ENCODE measurements around the gene ITGA6.
"Not testable (repeated sequence)": the region's sequence is repeated elsewhere in the genome, so short reads cannot be mapped to it uniquely, and the experiment has no call there.

Gene ITGA6

DNA sequence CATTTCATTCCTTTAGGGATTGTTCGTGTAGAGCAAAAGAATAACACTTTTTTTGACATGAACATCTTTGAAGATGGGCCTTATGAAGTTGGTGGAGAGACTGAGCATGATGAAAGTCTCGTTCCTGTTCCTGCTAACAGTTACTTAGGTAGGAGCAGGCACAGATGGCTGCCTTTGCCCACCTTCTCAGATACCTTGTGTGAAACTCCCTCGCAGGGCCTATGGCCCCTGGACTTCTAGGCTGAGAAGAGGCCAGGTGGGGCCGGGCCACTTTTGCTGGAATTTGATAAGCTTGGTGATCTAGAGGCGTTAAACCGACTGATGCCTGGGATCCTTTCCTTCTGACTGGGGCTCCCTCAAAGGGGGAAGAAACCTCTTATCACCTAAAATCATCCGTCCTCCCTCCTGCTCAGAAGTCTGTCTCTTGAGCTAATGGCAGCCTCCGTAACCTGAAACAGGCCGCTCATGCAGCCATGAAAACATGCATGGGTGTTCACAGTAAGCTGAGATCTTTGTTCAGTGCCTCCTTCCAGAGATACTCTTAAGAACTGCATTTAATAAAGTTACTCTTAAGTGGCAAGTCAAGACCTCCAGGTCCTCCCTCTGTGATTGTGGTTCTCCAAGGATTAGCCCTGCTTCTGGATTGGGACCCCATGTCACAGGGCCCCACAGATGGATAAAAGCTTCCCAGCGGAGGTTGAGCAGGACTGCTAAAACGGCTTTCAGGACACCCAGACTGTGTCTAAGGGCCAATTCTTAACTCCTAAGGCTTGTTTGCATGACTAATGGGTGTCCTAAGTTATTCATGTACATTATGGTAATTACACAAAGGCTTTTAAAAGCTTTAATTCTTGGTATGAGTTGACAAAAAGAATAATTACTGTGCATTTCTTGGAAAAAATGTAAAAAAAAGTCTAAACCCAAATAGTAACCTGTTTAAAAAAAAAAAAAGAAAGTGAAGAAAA, 43.9 kb downstream of the ITGA6 start:
- no peak for DNase-seq

DNA sequence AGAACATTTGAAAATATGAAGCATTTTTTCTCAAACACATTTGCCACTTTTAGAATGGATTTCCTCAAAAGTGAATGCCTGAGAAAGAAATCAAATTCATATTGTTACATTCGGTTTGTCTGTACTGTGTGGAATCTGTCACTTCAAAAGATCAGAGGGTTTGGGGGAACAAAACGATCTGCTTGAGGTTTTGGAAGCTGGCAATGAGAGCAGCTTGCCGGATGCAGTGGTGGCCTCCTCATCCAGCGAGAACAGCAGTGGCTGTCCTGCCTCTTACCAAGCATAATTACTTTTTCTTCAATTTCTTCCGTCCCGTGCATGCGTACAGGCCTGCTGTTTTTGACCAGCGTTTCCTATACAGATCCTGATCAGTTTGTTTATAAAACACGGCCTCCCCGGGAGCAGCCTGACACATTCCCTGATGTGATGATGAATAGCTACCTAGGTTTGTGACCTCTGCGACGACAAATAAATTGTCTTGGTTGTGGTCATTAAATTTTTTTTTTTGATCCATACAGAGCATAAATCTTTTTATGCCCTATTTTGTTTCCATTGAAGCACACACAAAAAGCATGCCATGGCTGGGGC, 45.2 kb downstream of the ITGA6 start:
- no peak for DNase-seq

DNA sequence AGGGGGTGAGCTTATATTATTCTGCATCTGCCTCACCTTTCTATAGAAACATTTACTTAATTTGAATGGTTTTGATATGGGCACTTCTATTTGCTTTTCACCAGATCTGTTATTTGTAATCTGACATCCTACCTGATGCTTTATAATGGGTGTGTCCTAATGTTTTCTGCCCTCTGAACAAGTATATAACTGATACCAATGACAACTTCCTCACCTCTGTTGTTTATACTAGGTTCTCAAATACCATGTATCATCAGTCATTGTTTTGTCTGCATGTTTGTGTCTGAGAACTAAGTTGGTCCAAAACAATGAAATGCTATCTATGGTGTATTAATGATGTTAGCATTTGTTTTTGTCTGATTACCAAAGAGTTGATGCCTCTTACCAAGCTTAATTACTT, 45.8 kb downstream of the ITGA6 start:
- DNase-seq: no peak

DNA sequence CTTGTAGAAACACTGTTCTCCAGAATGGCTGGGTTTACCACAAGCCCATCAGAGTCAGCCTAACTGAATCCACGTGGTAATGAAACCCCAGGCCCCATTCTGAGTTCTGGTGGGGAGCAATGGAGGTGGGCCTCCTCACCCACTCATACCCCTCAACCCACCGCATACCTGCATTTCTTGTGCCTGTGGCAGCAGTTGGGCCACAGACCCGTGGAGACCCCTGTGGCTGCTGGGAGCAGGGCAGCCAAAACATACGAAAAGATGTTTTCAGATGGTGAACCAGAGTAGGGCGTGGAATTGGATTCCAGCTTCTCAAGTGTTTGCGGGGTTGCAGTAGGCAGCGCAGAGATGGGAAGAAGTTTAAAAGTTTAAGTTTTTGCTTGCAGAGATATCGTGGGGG, 51.0 kb downstream of the ITGA6 start:
- DNase-seq: no peak

DNA sequence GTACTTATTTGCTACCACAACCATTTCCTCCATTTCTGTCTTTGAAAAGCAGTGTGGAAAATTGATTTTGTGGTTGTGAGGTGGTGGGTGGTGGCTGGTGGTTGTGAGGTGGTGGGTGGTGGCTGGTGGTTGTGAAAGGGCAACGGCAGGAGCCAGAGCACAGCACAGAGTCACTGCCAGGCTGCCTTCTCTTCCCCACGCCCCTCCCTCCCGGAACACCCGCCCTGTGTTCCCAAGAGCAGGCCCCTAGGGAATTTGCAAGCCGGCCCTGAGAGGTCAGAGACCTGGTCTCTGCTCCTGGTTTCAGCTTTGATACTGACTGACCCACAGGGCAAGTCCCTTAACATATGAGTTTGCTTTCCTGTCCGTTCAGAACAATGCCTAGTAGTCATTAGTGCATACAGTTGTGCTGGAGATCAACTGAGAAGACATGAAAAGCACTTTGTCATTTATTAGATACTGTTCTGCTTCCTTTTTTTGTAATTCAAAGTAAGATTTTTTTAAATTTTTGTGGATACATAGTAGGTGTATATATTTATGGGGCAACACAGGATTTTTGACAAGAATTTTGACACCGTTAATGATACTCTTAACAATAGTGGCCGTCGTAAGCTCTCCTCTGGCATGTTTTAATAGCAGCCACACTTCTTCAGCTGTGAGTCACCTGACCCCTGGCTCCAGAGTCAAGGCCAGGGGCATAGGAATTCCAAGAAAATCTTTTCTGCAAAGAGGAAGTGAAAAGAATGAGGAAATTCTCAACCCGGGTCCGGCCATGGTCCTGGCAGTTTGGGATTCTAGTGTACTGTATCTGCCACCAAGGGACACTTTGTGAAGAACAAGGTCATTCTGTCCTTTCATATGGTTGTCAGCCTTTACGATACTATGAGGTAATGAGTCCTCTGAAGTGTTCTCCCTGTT, 53.2 kb downstream of the ITGA6 start:
- DNase-seq: no peak

DNA sequence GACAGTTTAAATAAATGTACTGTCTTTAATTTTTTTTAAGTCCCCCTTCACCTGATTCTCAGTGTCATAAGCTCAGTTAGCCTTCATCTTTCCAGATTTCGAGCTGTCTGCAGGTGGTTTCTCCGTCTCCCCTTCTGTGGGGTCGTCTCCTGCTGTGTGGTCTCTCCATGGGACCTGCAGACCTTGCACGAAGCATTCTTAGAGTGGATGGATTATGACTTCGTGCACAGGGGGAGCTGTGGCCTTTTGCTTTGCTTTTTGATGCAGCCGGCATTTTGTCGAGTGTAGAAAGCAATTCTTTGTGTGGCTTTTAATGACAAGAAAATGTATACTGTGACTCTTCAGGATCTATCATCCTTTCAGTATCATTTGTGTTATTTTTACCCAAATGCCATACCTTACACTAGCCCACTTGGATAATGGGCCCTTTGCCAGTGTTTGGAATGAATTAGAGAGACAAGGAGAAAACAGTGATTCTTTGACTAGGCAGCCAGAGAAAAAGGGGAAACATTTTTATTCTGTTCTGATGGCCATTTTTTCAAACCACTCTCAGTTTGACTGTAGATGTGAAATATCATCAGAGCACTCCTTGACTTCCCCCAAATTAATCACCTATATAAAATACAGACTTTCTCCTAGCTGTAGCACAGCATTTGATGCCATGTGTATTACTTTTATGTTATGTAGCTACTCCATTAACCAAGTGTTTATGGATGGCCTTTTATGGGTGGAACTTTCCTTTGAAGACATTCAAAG, 54.3 kb downstream of the ITGA6 start:
- no peak for DNase-seq

DNA sequence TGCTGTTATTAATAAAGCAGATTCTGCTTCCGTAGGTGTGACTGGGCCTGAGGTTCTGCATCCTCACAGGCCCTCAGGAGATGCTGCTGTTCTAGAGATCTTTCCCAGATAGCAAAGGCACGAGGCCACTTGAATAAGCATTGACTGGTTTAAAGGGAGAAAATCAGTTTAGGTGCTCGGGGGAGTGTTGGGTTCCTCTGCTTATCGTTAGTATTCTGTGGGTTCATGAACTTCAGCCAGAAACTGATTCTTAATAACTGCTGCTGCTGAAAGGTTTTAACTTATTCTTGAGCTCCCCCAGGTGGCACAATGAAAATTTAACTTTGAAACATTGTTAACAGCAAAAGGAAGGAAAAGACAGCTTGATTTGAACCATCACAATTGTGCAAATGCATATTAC, 56.9 kb downstream of the ITGA6 start:
- no peak for DNase-seq

DNA sequence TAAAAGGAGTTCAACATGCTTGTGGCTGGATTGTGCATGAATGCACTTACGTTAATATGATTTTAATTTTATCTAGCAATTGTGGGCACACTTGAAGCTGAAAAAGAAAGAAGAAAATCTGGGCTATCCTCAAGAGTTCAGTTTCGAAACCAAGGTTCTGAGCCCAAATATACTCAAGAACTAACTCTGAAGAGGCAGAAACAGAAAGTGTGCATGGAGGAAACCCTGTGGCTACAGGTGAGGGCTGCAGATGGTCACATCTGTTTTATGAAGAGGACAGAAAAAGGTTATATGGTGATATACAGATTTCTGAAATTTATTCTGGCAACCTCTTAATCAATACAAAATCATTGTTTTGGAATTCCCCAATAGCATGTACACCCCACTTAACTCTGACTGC, 57.3 kb downstream of the ITGA6 start:
- no peak for DNase-seq

DNA sequence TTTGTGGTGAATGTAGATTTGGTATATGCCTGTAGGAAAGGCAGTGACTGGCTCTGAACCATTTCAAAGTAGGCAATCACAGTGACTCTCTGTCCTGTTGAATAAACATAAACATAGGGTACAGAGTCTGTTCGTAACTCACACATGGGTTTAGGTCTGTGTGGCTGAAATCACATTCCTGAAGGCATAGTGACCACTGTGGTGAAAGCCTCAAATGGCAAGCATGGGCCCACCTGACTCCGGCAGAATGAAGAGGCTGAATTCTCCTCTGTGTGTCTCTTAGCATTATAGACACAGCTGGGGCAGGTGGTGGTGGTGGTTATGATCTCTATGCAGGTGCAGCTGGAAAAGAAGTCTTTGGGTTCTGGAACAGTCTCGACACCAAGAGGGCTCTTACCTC, 61.2 kb downstream of the ITGA6 start:
- DNase-seq: no peak

DNA sequence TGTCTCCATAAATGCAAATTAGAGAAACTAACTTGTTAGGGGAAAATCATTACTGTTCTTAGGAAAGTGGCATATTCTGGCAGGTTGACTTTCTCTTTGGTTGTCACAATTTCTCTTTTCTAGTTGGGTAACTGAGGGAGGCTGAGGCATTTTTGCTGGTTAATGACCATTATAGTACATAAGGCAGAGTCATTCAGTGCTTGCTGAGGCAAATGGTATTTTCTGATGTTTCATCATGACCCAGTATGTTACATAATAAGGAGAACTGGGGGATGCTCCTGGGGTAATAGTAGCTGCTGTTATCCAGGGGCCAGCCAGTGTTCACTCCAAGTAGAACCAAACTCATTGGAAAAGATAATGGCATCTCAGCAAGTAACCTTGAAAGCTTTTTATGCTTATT, 62.3 kb downstream of the ITGA6 start:
- no peak for DNase-seq

DNA sequence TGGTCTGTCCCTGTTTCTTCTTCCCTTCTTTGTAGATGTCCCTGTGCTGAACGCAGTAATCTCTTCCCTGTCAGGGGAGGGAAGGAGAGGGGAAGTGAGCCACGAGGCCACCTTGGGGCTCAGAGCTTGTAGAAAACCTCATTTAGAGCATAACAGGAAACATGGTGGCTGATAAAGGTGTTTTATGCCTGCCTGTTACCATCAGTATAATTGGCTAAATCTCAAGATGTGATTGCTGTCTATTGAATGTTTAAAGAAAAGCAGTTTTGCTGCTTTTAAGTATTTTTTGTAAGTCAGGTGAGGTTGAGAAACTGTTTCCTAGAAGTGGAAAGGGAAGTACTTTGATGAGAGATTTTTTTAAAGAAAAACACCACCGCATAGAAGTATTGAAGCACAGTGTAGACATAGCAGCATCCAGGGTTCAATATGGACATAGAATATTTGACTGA, 68.8 kb downstream of the ITGA6 start:
- DNase-seq: no peak

DNA sequence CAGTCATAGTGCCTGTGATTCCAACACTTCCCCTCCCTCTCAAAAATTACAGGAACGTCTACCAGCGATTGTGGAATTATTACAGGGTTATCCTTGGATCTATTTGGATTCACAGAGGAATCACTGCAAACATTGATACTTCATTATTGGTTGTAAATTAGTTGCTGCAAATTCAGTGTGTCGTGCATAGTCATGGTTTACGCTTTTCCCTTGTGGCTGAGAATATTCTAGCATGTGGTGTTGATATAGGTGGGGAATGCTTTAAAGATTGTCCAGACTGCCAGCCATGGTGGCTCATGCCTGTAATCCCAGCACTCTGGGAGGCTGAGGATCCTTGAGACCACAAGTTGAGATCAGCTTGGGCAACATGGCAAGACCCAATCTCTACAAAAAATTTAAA, 79.8 kb downstream of the ITGA6 start:
- DNase-seq: no peak

DNA sequence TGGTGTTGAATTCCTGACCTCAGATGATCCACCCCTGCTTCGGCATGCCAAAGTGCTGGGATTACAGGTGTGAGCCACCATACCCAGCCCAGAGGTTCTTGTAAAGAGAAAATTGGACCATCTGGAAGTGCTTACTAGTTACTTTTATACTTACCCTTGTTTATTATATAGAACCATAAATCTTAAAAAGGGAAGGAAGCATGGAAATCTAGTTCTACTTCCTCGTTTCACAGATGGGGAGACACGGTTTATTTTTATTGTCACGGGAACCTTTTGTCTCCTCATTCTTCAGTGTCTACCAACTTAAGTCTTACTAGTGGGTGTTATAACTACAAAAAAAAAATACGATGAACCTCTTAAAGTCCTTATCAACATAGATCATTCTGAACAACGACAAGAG, 82.7 kb downstream of the ITGA6 start:
- no peak for DNase-seq

DNA sequence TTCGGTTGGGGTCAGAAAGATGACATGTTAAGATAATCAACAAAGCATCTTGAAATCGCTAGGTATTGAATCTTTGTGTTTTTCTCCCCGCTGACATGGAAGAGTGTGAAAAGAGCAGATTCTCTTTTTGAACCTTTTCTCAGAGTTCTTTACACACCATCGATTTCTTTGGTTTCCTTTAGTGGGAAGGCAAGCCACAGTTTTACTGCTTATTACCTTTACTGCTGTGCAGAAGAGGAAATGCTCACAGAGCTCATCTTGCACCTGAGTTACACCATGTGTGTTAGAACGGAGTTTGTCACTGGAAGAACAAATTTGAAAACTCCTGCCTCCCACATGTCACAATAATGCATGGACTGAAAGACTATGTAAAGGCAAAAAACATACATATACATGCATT, 83.2 kb downstream of the ITGA6 start:
- DNase-seq: no peak

DNA sequence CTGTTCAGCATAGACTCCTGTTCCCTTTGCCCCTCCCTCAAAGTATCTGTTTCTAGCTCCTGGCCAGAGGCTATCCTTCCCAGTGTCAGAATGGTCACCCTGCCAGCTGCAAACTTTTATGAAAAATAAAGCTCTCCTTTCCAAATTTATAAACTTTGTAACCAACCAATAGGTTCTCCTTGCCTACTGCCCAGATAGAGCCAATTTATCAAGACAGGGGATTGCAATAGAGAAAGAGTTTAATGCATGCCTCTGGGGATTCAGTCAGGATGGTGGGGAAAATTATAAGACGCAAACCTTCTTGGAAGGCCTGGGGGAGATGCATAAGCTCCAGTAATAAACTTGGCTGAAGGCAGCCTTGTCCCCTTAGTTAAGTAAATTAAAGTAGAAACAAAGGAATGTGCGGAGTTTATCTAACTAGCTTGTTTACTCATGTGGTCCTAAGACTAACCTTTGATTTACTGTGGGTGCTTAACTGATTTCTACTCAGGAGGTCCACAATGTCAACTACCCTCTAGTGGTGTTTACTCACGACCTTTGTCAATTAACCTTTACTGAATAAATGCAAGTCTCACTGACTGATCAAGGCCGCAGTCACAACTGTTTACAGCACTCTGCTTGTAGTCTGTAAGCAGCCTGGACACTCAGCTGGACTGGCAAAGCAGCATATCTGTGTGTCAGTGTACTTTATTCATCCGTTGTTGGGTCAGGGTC, 85.6 kb downstream of the ITGA6 start:
- DNase-seq: no peak

DNA sequence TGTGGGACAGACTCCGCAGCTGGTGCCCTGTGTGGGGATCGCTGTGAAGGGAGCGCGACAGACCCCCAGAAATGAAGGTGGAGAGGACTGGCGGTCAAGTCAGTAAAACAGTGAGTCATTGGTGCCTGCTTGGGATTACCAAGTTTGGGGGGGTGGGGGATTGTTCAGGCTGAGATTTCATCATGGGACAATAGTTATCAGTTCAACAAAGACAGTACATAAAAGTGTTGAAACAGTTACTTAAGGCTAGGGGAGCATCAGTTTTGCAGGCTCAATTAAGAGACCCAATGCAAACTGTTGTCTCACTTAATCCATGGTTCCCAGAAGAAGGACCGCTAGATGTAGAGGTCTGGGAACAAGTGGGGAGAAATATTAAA, 86.1 kb downstream of the ITGA6 start:
- DNase-seq: no peak

DNA sequence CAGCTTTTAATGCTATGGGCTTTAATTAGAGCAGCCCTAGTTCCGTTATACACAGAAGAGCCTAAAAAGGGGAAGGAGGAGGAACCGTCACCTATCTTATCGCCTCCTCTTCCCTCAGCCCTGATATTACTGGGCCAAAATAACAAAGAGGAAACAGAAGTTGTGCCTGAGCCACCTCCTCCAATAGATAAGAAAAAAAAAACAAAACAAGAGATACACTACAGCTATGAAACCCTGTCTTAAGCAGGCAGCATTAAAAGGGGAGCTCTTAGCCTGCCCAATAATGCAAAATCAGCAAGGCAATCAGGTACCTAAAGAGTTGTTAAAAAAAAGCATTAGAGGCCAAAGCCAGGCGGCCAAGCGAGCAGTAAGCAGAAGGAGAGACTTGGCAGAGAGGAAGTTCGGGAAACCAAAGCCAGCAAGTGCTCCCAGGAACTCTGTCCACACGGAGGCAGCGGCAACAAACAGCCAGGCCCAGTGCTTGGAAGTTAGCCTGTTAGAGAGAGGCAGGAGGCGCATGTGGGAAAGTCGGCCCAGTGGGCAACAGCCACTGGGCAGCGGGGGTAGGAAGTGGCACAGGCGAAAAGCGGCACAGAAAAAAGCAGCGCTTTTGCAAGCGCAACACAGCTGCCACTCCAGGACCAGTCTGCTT, 86.7 kb downstream of the ITGA6 start:
- DNase-seq: no peak

DNA sequence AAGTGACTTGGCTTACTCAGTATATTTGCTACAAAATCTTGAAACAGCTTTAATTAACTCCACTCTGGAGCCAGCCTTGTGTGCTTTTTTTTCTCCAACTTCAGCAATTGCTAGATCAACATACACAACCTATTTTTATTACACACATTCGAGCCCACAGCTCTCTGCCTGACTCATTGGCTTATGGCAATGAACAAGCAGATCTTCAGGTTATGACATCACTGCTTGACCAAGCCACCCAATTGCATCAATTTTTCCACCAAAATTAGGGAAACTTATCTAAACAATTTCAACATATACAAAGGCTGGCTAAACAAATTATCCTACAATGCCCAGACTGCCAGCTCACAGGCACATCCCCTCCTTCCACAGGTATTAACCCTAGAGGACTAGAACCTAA, 88.9 kb downstream of the ITGA6 start:
- DNase-seq: no peak

DNA sequence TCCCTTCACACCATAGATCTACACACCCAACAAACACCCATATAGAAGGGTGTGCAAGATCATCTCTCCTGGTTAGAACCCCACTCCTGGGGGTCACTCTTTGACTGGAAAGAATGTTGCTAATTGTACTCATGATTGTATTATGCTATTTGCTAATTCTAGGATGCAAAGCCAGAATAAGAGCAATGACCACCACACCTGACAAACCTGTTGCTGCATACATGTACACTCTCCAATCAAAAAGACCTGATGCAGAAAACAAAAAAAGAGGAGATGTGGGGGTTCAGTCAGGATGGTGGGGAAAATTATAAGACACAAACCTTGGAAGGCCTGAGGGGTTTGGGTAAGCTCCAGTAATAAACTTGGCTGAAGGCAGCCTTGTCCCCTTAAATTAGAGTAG, 91.6 kb downstream of the ITGA6 start:
- no peak for DNase-seq

DNA sequence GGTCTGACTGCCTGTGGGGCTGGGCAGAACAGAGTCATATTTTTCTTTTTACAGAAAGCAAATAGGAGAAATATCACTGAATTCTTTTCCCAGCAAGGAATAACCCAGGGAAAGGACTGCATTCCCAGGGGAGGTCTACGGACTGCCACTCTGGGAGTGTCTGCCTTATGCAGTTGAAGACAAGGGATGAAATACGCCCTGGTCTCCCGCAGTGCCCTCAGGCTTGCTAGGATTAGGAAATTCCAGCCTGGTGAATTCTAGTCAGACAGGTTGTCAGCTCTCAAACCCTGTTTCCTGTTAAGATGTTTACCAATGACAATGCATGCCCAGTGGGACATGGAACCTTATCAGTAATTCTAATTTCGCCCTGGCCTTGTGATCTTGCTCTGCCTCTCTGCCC, 98.2 kb downstream of the ITGA6 start:
- DNase-seq: no peak

DNA sequence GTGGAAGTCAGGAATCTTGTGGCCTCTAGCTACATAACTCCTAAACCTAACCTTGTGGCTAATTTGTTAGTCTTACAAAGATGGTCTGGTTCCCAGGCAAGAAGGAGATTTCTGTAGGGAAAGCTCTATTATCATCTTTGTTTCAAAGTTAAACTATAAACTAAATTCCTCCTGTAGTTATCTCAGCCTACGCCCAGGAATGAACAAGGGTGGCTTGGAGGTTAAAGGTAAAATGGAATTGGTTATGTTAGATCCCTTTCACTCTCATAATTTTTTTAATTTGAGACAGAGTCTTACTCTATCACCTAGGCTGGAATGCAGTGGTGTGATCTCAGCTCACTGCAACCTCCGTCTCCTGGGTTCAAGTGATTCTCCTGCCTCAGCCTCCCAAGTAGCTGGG, 103.9 kb downstream of the ITGA6 start:
- no peak for DNase-seq

DNA sequence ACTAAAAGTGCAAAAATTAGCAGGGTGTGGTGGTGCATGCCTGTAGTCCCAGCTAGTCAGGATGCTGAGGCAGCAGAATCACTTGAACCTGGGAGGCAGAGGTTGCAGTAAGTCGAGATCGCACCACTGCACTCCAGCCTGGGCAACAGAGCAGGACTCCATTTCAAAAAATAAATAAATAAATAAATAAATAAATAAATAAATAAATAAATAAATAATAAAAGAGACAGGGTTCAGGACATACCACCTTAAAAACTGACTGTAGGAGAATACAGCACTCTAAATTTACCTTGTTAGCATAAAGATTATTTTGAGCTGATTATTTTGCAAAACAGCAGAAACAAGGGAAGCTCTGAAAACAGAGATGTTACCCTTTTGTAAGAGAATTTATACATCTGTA, 105.1 kb downstream of the ITGA6 start:
- DNase-seq: not testable (repeated sequence)

All from NCI-H748 treated with DMSO at 0.1 percent for 48 hours (cell line).